T-helper 22 cell (primary cell): ENCODE results near the gene AKTIP.
A peak's percentile ranks its signal among the peaks of the same experiment; 100 is the strongest.
"Not testable (repeated sequence)": the region's sequence is repeated elsewhere in the genome, so short reads cannot be mapped to it uniquely, and the experiment has no call there.

Experiments used
- DNase-seq: peaks from one replicate; pipeline ENCODE4 v3.0.0-alpha.2; 2020; ENCODE audit warnings: low read depth

Gene AKTIP

DNA sequence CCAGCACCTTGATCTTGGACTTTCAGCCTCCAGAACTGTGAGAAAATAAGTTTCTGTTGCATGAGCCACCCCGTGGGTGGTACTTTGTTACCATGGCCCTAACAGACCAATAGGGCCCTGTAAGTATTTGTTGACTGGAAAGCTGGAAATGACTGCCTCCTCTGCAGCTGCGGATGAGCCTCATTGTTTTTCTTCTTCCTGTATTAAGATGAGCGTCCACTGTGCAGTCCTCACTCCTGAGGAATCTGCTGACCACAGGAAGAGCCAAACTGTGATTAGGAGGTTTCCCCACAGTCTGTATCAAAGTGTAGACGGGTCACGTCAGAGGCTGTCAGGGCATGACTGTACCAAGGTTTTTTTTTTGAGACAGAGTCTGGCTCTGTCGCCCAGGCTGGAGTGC is 12.2 kb upstream of the AKTIP start:
- no peak for DNase-seq

DNA sequence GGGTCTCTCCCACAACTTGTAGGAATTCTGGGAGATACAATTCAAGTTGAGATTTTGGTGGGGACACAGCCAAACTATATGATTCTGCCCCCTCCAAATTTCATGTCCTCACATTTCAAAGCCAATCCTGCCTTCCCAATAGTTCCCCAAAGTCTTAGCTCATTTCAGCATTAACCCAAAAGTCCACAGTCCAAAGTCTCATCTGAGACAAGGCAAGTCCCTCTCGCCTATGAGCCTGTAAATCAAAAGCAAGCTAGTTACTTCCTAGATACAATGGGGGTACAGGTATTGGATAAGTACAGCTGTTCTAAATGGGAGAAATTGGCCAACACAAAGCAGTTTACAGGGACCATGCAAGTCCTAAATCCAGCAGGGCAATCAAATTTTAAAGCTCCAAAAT is 9.8 kb upstream of the AKTIP start:
- DNase-seq, result not testable (repeated sequence)

DNA sequence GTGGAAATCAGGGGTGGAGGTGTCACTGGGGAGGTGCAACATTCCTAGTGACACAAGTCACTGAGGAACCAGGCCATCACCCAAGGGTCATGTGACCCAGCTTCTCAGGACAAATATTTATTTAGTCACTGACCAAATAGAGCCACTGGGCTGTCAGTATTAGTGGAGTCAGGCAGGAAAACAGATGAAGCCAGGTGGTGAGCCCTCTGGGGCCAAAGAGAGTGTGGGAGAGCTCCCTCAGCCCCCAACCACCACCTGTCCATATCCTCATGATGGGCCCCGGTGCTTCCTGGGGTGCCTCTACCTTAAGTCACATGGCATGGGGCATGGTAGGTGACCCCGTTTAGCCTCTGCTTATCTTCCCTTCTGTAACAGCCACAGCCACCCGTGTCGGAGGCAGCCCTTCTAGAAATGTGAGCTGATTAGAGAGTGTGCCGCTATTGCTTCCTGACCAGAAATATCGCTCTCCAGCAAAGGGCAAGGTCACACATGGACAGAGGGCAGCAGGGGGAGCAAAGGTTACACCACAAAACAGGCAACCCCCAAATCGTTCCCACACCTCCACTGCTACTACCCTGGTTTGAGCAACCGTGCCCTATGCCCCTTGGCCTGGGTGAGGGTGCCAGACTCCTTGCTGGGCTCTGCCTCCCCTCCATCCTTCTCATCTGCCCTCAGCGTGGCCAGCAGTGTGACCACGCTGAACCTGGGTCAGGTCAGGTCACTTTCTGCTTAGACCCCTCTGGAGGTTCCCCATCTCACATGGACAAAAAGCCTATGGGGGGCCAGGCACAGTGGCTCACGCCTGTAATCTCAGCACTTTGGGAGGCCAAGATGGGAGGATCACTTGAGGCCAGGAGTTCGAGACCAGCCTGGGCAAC is 8.6 kb upstream of the AKTIP start:
- no peak for DNase-seq

DNA sequence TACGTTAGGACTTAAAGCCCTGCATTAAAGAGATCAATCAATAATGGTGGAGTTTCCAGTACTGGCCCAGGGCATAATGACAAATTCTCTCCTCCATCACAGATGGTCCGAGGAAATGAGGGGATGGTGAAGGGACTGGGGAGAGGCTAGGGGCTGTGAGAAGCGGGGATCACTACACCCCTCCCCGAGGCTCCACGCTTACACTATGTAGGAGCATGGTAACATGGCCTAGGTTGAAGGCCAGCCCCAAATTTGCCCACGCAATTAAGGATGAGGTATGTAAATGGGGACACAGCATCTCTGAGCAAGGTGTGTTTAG is 8.0 kb upstream of the AKTIP start:
- DNase-seq, result no peak

DNA sequence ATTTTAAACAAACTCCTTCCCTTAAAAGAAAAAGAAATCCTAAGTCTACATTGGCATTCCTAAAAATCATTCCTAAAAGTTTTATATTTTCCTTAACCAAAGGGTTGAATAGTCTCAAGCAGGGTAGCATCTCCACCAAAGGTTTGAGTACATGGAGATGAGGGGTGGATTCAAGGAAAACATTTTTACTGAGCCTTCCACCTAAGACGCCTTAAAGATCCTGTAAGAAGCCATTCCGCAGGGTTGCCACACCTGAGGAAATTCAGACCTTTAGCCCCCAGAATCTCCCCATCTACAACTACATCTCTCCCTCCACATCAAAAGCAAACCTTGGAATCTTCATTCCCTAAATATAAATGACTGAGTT is 7.7 kb upstream of the AKTIP start:
- DNase-seq, result no peak

DNA sequence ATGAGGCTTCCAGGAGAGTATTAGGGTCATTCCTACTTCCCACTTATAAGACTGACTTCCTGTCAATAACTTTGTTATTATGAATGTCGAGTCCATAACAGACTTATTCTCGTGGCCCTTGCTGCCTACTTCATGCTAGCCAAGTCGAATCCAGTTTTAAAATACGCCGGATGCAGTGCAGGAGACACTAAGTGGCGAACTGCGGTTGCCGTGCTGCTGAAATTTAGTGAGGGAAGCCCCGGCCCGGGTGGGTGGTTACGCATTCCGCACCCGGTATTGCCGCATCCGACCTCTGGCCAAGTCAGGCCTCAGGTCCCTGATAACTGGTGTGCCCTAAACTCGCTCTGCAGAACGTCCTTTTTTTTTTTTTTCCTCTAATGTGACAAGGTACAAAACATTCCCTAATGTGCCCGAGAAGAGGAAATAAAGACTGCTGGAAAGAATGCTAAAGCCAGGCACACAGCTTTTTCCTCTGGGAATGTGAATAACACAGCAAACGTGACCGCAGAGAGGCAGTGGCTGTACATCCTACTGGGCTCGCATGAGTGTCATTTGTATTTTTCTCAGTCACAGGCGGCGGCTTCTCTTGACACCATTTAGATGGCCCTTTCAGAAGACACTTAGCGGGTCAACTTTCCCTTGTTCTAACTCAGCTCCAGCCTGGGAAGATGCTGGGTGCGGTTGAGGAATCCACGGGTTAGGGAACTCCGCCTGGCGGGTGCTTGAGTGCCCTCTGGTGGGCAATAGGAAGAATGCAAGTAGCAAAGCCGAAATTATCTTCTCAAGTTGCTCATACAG is 7.1 kb upstream of the AKTIP start:
- no peak for DNase-seq

DNA sequence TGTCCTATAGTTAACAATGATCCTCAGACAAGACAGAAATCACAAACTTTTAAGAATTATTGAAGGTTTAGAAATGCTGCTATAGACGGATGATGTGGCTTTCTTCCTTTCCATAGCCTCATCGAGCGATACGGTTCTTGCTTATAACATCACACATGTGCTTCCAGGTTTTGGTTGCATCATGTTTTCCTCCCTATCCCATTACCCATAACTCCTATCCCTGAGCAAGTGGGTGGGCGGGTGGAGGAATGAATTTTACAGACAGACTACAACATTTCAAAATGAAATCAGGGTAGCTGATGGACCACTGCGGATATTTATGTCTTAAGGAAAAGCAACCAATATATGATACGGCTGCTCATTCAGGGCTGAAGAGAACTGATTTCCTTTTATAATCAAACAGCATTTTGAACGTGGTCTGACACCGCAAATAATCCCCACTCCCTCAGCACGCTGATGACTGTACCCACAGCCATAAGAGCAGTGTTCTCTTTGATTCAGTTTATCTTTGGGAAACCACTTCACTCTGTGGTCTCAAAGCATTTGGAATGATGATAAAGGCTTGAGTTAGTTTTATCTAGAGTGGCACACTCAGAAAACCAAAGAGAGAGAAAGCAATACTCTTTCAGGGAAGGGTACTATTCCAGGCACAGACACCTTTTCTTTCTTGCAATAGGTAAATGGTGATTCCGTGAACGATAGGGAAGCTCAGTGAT is 4.6 kb upstream of the AKTIP start:
- no peak for DNase-seq

DNA sequence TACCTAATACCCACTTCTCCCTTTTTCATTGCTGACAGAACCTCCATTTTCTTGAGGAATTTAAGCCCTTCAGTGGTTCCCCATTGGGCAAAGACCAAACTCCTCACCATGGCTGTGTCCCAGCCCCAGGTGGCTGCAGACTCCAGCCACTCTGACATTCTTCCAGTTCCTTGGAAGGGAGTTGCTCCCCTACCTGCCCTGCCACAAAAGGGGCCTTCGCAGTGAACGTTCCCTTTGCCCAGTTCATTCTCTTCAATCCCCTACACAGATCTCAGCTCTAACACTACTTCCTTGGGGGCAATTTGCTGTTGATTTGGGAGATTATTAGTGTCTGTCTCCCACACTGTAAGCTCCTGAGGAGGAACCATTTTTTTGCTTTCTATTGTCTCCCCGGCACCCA is 3.2 kb upstream of the AKTIP start:
- no peak for DNase-seq

DNA sequence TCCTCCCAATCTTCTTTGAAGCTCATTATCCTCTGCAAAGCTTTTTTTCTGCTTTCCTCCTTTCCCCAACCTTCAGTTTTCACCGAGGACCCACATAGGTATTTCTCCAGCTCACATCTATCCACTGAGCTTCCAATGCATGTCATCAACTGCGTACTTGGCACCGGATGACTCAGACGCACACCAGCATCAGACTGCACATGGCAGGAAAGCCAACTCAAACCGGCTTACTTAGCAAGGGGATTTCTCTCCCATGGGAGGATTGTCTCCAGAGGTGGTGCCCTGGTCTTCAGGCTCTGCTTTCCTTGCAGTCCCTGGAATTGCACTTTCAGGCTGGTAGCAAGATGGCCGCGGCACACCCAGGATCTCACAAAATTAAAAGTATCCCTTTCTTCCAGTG is 1.7 kb upstream of the AKTIP start:
- DNase-seq, result peak; percentile 56

DNA sequence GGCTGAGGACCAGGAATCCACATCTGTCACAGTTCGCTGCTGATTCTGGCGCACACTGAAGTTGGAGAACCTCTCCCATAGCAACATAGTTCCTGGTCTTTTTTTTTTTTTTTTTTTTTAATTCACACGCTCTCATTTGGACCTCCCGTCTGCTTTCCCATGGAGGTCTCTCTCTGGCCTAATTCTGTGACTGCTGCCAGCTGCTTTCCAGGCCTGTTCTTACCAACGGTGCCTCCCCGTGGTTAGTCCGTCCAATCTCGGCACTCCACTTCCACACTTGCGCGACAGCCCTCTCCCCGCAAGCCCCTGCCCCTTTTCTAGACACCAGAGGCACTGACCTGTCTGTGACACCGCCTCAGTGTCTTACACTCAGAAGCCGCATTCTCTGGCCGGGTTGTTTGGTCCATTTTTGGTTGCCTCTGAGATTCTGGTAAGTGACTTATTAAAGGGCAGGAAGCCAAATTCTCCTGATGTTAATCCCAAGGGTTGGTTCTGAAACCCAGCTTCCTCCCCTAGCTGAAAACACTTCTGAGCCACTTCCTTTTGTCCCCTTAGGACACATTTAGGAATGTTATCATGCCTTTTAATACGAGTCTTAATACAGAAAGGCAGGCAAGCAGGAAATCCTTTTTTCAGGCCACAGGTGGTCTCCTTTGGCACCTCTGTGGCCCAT is 1.1 kb upstream of the AKTIP start:
- DNase-seq, result no peak

DNA sequence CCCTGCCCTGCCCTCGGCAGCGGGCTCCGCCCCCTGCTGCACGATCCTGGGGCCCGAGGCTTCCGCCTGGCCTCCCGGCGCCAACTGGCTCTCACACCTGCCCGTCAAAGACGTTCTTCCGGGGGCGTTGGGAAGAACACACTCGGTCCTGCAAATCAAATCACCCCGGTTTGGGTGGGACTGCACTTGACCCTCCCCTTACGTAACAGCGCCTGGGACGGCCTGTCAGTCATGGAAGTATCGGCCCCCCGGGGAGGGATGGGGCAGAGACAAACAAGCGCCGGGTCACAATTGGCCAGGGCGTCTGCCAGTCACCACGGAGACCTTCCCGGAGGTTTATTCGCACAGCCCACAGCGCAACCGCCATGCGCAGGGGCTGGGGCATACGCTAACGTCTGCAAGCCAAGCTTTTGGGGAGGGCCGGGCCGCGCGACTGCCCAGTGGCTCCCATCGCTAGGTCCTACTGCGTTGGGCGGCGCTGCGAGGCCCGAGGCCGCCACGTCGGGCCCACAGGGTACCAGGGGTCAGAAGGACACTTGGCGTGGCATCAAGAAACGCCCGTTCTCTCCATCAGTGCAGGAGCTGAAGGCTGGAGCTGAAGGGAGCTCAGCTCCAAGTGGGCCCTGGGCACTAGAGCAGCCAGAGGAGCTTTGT is 388 bp upstream of the AKTIP start:
- DNase-seq, result peak; percentile 100

DNA sequence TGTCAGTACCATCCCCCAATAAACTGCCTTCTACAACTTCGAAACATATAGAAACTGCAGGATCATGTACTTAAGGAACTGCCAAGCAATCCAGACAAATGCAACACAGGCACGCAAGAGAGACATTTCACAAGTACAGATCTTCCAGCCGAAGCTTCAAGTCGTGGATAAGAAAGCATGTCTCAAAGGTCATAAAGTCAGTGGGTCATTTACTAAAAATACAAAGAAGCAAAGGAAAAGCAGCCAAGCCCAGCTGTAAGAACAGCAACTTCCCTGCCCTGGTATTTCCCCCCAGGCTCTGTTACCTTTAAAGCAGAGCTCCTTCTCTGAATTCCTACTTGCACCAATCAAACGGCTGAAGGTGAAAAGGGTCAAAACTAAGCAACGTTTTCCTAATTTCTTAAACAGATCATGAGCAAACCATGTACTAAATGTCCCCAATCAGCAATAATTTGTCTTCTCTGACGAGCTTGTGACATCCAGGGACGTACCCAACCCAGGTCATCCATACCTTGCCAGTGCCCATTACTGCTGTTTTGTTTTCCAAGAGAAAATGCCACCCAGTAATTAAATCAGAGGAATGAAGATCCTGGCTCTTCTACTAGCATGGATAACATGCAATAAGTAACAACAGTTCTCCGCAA is 1.7 kb downstream of the AKTIP start:
- DNase-seq, result no peak

DNA sequence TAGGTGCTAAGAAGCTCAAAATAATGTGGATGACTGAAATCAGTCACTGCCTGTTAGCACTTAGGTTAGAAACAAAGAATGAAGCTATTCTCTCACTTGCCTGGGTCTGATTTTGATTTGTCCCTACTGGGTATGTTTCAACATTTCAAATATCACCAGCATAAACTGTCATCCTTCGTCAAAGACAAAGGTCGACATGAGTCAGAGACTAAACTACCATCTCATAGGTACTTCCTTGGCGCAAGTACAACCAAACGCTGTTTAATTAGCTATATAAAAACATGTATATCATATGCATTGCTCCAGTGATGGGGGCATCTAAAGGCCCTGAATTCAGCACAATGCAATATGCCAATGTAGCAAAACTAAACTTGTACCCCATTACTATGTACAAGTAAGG is 4.0 kb downstream of the AKTIP start:
- DNase-seq, result no peak

DNA sequence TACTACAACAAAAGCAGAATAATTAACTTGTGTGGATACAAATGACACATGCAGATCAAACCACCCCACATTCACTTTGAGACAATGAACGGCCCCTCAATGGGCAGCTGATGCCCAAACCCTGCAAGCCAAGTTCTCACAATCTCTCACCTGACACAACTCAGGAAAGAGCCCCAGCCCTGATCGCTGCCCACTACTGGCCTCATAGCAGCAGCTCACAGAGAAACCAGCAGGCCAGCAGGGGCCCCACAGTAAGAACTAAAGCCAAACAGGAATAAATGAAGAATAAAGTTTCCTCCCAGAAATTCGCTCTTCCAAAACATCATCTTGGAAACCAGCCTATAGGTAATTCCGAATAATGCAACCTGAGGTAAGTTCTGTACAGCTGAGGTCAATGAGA is 7.7 kb downstream of the AKTIP start:
- DNase-seq, result no peak

DNA sequence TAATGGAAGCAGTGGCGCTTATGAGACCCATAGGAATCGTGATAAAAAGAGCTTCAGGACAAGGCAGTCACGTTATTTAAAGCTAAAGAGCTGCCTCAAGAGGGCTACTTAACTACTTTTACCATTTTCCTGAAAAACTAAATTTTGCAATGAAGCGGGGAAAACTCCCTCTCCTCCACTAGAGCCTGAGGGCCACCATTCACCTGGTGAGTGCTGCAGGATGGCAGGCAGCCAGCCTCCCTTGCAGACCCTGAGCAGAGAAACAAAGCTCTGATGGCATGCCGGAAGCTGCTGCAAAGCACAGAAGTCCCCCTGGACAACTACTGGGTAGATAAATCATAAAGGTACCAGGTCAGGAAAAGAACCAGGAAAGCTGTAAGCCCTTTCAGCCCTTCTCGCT is 8.4 kb downstream of the AKTIP start:
- no peak for DNase-seq

DNA sequence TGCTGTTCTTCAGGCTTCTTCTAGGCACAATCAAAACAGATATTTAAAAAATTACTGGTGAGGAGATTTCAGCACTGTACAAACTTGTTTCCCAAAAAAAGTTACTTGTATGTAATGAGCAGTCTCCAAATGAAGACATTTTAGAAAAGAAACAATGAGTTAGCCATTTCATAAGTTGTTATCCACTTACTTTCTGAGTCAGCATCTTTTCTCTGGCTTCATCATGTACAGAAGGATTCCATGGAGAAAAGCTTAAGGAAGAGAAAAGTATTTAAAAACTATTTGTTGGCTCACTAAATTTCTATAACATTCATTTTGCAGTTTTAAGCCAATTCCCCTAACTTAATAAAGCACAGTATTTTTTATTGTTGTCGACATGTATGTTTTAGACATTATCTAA is 10.5 kb downstream of the AKTIP start:
- no peak for DNase-seq

DNA sequence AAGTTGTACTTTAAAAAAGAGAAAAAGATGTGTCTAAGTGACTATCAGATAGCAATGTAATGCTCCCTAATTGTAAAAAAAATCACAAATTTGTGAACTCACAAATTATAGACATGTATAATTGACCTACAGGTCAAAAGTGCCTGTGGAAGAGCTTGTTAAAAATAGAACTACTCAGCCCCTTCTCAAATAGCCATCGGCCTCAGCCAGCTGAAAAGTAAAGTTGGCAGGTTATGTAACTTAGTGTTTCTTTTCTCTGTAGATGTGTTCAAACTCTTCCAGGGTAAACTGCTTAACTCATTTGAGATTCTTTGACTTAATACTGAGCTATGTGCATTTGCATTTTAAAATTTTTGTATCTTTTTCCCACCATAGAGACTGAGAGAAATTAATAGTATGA is 13.3 kb downstream of the AKTIP start:
- no peak for DNase-seq

DNA sequence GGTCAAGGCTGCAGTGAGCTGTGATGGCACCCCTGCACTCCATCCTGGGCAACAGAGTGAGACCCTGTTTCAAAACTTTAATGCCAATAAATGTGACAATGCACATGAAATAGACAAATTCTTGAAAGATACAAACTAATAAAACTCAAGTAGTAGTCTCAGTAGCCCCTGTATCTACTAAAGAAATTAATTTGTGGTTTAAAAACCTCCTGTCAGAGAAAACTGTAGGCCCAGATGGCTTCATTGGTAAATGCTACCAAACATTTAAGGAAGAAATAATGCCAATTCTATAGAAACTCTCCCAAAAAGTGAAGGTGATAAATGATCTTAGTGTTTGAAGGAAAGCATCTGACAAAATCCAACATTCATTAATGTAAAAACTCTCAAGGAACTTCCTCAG is 16.8 kb downstream of the AKTIP start:
- DNase-seq, result no peak

DNA sequence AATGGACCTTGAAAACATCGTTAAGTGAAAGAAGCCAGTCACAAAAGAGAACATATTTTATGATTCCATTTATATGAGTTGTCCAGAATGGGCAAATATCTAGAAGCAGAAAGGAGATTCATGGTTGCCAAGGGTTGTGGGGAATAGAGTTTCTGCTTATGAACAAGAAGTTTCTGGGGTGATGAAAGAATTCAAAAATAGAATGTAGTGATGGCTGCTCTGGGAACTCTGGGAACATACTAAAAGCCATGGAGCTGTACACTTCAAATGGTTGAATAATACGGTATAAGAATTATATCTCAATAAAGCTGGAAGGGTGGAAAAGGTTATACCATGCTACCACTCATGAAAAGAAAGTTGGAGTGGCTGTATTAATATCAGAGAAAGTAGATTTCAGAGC is 18.5 kb downstream of the AKTIP start:
- DNase-seq, result no peak

DNA sequence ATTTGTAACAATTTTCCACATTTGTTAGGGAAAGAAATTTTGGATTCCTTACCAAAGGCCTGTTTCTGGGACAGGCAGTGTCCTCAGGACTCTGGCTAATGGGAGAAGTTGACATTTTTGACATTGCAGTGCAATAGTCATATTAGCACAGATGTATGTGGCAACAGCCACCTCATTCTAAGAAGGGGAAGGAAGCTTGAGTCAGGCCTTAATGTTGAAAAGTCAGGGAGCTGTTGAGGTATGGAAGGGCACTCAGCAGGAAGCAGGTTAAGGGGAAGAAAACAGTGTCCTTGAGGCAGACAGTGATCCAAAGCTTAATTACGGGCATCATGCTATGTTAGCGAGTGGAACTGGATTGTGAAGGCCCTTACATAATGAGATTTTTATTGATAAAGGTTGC is 20.9 kb downstream of the AKTIP start:
- DNase-seq, result no peak

DNA sequence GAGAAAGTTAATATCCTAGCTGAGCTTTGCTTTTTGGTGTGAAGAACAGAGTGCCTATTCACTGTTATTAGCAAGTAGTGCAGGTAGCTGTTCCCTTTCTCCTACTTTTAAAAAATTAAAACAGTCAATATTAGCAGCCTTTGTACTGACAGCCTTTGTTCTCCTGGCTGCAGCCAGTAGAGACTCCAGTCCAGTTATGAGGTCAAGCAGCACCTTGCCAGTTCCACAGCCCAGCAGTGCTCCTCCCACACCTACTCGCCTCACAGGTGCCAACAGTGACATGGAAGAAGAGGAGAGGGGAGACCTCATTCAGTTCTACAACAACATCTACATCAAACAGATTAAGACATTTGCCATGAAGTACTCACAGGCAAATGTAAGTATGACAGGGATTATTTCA is 22.6 kb downstream of the AKTIP start:
- DNase-seq, result no peak

DNA sequence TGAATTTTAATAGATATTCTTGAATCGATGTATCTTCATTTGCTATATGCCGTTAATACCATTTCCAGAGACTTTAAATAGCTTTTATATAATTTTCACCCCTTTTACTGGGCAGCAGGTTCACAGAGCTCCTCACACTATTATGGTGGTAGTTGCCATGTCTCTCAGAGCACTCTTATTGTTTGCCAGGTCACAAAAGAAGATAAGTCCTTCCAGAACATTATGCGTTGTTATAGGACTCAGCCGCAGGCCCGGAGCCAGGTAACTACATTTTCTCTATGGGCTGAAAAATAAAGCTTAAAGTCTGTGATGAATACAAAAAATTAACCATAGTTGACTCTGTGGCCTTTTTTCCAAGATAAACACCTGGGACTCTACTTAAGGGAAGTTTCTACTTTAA is 24.0 kb downstream of the AKTIP start:
- DNase-seq, result no peak
